HepG2 (cell line): ENCODE data around the gene NT5DC2. TPM values are rescaled to one million over a fixed set of nuclear protein-coding genes. Genes with fewer than 3 reads are reported as not detected.

Experiments used
- BHLHE40 ChIP-seq: IDR thresholded peaks from 2 replicates; pipeline ENCODE4 v1.6.1; 2011; ENCODE audit warnings: low read length, improper control_type of control experiment
- ERF ChIP-seq: IDR thresholded peaks from 2 replicates; pipeline ENCODE4 v1.6.1; 2018; ENCODE audit warnings: missing biosample characterization, missing genetic modification reagents
- MAFF ChIP-seq: IDR thresholded peaks from 2 replicates; pipeline ENCODE4 v1.6.1; 2011; ENCODE audit warnings: low read depth, low read length, improper control_type of control experiment
- REL ChIP-seq: sonication (generic); formaldehyde crosslinking; conservative IDR thresholded peaks from 2 replicates; pipeline ENCODE4 v1.8.0; 2022; ENCODE audit warnings: mild to moderate bottlenecking, missing genetic modification reagents, moderate library complexity
- TBL1XR1 ChIP-seq: fragments of 150-350 bp; IDR thresholded peaks from 2 replicates; pipeline ENCODE4 v1.6.1; 2014; ENCODE audit warnings: borderline replicate concordance, low read length; ENCODE audit not compliant: partially characterized antibody
- ZNF644 ChIP-seq: IDR thresholded peaks from 2 replicates; pipeline ENCODE4 v1.6.1; 2016; ENCODE audit warnings: low read depth
- ZNF891 ChIP-seq: sonication (generic); formaldehyde crosslinking; IDR thresholded peaks from 2 replicates; pipeline ENCODE4 v1.5.0; 2020; ENCODE audit warnings: mild to moderate bottlenecking, missing genetic modification reagents
- polyA plus RNA-seq, 8 experiments: library from polyadenylated mRNA; depleted of rRNA in 3 of 8; stranded (reverse) in 7 of 8; unstranded in 1 of 8; fragments of >200 nt; fragmentation: Illumina TruSeq in 4 of 8; extraction: Trizol in 4 of 8; gene quantifications; 2 replicates each; pipeline versions ENCODE4 v1.2.1 to v1.2.3, GENCODE V29; 2011 to 2016; ENCODE audit warnings: low read depth in 4 of 8, missing spikeins in 1 of 8, mixed read lengths in 1 of 8; ENCODE audit not compliant: insufficient read depth in 1 of 8
- total RNA-seq, 5 experiments: library from RNA; depleted of rRNA; stranded (reverse); fragments of >200 nt; fragmentation: Illumina TruSeq; extraction: Trizol; gene quantifications; 2 replicates each; pipeline ENCODE4 v1.2.3, GENCODE V29; 2016; ENCODE audit warnings: low read depth in 1 of 5
- TF ChIP-seq, protein P1 (sequence below): sonication (generic); formaldehyde crosslinking; IDR thresholded peaks from 2 replicates; pipeline ENCODE4 v1.5.0; 2020; ENCODE audit warnings: mild to moderate bottlenecking, missing genetic modification reagents, borderline replicate concordance
- TF ChIP-seq, protein P2 (sequence below): sonication (generic); formaldehyde crosslinking; IDR thresholded peaks from 2 replicates; pipeline ENCODE4 v1.9.0; 2022; ENCODE audit warnings: low read depth, missing genetic modification reagents
- TF ChIP-seq, protein P3 (sequence below): sonication (generic); formaldehyde crosslinking; IDR thresholded peaks from 2 replicates; pipeline ENCODE4 v1.5.1; 2020; ENCODE audit warnings: missing genetic modification reagents, mild to moderate bottlenecking, borderline replicate concordance
- TF ChIP-seq, protein P4 (sequence below): sonication (generic); formaldehyde crosslinking; IDR thresholded peaks from 2 replicates; pipeline ENCODE4 v1.4.0; 2020; ENCODE audit warnings: mild to moderate bottlenecking, missing genetic modification reagents

The NT5DC2 gene
- total and polyA plus RNA-seq, 2 of the 13 experiments (the other 11 are each of a cell fraction or from before 2014, with no cell fraction given): 131 to 240 TPM

DNA sequence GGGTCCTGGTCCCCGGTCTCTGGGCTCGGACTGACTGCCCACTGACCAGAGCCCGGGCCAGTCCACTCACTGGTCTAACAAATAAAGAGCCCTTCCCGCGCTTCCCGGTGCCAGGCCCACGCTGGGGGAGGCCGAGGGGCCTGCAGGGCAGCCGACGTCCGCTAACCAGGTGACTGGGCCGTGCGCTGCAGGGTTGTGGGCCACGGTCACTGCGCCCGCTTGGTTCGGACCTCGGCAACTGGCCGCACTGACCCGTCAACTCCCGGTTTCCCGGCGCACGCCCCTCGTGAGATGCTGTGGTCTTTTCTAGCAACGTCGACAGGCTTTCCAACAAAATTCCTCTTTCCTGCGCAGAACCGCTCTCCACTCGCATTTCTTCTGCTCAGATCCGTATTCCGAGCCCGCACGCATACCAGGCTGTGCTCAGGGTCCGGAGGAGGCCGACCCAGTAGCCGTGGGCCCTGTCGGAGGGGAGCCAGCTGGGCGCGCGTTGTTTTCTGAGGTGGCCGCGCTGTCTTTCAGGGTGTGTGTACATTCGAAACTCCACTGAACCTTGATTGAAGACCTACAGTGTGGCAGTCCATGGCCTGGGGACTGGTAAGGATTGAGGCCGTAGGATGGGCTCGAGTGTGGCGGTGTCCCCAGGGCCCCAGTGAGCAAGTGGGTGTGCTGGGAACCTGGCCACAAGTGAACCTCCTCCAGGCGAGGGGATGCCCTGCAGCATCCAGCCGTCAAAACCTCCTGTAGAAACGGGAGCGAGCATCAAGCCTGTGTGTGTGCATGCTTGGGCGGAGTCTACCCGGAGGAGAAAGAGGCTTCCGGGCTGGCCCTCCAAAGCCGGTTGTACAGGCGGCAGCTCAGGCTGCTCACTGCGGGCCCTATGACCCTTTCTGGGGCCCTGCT is 875 bp upstream of the NT5DC2 start (continued):
- TF ChIP-seq, protein P1, sequence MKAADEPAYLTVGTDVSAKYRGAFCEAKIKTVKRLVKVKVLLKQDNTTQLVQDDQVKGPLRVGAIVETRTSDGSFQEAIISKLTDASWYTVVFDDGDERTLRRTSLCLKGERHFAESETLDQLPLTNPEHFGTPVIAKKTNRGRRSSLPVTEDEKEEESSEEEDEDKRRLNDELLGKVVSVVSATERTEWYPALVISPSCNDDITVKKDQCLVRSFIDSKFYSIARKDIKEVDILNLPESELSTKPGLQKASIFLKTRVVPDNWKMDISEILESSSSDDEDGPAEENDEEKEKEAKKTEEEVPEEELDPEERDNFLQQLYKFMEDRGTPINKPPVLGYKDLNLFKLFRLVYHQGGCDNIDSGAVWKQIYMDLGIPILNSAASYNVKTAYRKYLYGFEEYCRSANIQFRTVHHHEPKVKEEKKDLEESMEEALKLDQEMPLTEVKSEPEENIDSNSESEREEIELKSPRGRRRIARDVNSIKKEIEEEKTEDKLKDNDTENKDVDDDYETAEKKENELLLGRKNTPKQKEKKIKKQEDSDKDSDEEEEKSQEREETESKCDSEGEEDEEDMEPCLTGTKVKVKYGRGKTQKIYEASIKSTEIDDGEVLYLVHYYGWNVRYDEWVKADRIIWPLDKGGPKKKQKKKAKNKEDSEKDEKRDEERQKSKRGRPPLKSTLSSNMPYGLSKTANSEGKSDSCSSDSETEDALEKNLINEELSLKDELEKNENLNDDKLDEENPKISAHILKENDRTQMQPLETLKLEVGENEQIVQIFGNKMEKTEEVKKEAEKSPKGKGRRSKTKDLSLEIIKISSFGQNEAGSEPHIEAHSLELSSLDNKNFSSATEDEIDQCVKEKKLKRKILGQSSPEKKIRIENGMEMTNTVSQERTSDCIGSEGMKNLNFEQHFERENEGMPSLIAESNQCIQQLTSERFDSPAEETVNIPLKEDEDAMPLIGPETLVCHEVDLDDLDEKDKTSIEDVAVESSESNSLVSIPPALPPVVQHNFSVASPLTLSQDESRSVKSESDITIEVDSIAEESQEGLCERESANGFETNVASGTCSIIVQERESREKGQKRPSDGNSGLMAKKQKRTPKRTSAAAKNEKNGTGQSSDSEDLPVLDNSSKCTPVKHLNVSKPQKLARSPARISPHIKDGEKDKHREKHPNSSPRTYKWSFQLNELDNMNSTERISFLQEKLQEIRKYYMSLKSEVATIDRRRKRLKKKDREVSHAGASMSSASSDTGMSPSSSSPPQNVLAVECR (CRISPR knock-in tag): peak; percentile 67; the same call in 1 of the 2 replicates
- TF ChIP-seq MAFF (no peak), REL (CRISPR knock-in tag) (no peak), ZNF891 (CRISPR knock-in tag) (peak; percentile 78; the same call in 1 of the 2 replicates), ERF (peak; percentile 34; the same call in 1 of the 2 replicates), ZNF644 (CRISPR knock-in tag) (no peak), BHLHE40 (no peak), TBL1XR1 (no peak)
- TF ChIP-seq, protein P2, sequence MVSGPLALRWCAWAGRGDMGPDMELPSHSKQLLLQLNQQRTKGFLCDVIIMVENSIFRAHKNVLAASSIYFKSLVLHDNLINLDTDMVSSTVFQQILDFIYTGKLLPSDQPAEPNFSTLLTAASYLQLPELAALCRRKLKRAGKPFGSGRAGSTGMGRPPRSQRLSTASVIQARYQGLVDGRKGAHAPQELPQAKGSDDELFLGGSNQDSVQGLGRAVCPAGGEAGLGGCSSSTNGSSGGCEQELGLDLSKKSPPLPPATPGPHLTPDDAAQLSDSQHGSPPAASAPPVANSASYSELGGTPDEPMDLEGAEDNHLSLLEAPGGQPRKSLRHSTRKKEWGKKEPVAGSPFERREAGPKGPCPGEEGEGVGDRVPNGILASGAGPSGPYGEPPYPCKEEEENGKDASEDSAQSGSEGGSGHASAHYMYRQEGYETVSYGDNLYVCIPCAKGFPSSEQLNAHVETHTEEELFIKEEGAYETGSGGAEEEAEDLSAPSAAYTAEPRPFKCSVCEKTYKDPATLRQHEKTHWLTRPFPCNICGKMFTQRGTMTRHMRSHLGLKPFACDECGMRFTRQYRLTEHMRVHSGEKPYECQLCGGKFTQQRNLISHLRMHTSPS: no peak
- TF ChIP-seq, protein P3, sequence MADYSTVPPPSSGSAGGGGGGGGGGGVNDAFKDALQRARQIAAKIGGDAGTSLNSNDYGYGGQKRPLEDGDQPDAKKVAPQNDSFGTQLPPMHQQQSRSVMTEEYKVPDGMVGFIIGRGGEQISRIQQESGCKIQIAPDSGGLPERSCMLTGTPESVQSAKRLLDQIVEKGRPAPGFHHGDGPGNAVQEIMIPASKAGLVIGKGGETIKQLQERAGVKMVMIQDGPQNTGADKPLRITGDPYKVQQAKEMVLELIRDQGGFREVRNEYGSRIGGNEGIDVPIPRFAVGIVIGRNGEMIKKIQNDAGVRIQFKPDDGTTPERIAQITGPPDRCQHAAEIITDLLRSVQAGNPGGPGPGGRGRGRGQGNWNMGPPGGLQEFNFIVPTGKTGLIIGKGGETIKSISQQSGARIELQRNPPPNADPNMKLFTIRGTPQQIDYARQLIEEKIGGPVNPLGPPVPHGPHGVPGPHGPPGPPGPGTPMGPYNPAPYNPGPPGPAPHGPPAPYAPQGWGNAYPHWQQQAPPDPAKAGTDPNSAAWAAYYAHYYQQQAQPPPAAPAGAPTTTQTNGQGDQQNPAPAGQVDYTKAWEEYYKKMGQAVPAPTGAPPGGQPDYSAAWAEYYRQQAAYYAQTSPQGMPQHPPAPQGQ (CRISPR knock-in tag): no peak
- TF ChIP-seq, protein P4, sequence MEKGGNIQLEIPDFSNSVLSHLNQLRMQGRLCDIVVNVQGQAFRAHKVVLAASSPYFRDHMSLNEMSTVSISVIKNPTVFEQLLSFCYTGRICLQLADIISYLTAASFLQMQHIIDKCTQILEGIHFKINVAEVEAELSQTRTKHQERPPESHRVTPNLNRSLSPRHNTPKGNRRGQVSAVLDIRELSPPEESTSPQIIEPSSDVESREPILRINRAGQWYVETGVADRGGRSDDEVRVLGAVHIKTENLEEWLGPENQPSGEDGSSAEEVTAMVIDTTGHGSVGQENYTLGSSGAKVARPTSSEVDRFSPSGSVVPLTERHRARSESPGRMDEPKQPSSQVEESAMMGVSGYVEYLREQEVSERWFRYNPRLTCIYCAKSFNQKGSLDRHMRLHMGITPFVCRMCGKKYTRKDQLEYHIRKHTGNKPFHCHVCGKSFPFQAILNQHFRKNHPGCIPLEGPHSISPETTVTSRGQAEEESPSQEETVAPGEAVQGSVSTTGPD (CRISPR knock-in tag): no peak
